ENCODE data around the gene LIMA1.
"Not testable (repeated sequence)": the region's sequence is repeated elsewhere in the genome, so short reads cannot be mapped to it uniquely, and the experiment has no call there.

Gene LIMA1

GRCh38 chr12:50285253-50285652 is 1.9 kb upstream of the LIMA1 start:
- no peak for DNase-seq

- DNase-seq, result no peak
These were observed 545 bp downstream of the LIMA1 start for GRCh38 chr12:50282721-50283228.

GRCh38 chr12:50279501-50279900 is 3.8 kb downstream of the LIMA1 start:
- DNase-seq, result no peak

GRCh38 chr12:50276912-50277671 is 6.2 kb downstream of the LIMA1 start:
- no peak for DNase-seq

GRCh38 chr12:50276068-50276467 is 7.3 kb downstream of the LIMA1 start:
- no peak for DNase-seq

GRCh38 chr12:50275556-50275955 is 7.8 kb downstream of the LIMA1 start:
- no peak for DNase-seq

- DNase-seq, result not testable (repeated sequence)
These were observed 8.2 kb downstream of the LIMA1 start for GRCh38 chr12:50275127-50275526.

GRCh38 chr12:50271724-50272247 is 11.5 kb downstream of the LIMA1 start:
- DNase-seq, result no peak

GRCh38 chr12:50268482-50268881 is 14.8 kb downstream of the LIMA1 start:
- no peak for DNase-seq

GRCh38 chr12:50265770-50266524 is 17.4 kb downstream of the LIMA1 start:
- DNase-seq, result no peak

- DNase-seq, result no peak
These were observed 19.5 kb downstream of the LIMA1 start for GRCh38 chr12:50263832-50264231.

- DNase-seq, result no peak
These were observed 21.7 kb downstream of the LIMA1 start for GRCh38 chr12:50261654-50262053.

GRCh38 chr12:50258167-50258551 is 25.2 kb downstream of the LIMA1 start:
- DNase-seq, result no peak

GRCh38 chr12:50257236-50258166 is 25.8 kb downstream of the LIMA1 start:
- no peak for DNase-seq

GRCh38 chr12:50256761-50257160 is 26.6 kb downstream of the LIMA1 start:
- no peak for DNase-seq

- DNase-seq, result no peak
These were observed 30.2 kb downstream of the LIMA1 start for GRCh38 chr12:50252977-50253602.

- no peak for DNase-seq
These were observed 31.6 kb downstream of the LIMA1 start for GRCh38 chr12:50251619-50252252.

- DNase-seq, result no peak
These were observed 33.7 kb downstream of the LIMA1 start for GRCh38 chr12:50249464-50250182.

GRCh38 chr12:50248883-50249282 is 34.4 kb downstream of the LIMA1 start:
- no peak for DNase-seq

- DNase-seq, result no peak
These were observed 34.9 kb downstream of the LIMA1 start for GRCh38 chr12:50248411-50248810.

- not testable (repeated sequence) for DNase-seq
These were observed 35.7 kb downstream of the LIMA1 start for GRCh38 chr12:50247665-50248064.
